OCI-LY3 (cell line): ENCODE results near the gene CAMKMT.

Experiments used
- EZH2phosphoT487 ChIP-seq: fragments of 200-600 bp; shearing (Covaris generic); IDR thresholded peaks from 2 replicates; pipeline ENCODE4 v1.6.1; 2018; ENCODE audit warnings: antibody characterized with exemption, mixed run types, low read depth
- TF ChIP-seq, protein P1 (sequence below): fragments of 200-600, 300-600 bp; sonication (generic); IDR thresholded peaks from 2 replicates; pipeline ENCODE4 v1.5.1; 2014; ENCODE audit warnings: antibody characterized with exemption, low read length, low read depth

GRCh38 chr2:44768438-44769236 lies 406.9 kb downstream of the CAMKMT start:
- TF ChIP-seq, protein P1, sequence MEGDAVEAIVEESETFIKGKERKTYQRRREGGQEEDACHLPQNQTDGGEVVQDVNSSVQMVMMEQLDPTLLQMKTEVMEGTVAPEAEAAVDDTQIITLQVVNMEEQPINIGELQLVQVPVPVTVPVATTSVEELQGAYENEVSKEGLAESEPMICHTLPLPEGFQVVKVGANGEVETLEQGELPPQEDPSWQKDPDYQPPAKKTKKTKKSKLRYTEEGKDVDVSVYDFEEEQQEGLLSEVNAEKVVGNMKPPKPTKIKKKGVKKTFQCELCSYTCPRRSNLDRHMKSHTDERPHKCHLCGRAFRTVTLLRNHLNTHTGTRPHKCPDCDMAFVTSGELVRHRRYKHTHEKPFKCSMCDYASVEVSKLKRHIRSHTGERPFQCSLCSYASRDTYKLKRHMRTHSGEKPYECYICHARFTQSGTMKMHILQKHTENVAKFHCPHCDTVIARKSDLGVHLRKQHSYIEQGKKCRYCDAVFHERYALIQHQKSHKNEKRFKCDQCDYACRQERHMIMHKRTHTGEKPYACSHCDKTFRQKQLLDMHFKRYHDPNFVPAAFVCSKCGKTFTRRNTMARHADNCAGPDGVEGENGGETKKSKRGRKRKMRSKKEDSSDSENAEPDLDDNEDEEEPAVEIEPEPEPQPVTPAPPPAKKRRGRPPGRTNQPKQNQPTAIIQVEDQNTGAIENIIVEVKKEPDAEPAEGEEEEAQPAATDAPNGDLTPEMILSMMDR = no peak
- TF ChIP-seq EZH2phosphoT487 = no peak
